Upper lobe of left lung (tissue), 6 donors: ENCODE data around the gene SVIL. TPM values are rescaled to one million over a fixed set of nuclear protein-coding genes. Genes with fewer than 3 reads are reported as not detected.
"Not testable (repeated sequence)": the region's sequence is repeated elsewhere in the genome, so short reads cannot be mapped to it uniquely, and the experiment has no call there.

Experiments used
- ATAC-seq, 2 donors: fragments of 200-7000 bp; cut with Tn5 transposase; one replicate each; pipeline ENCODE4 v1.9.1; 2022; ENCODE audit warnings: mild to moderate bottlenecking in 2 of 2, moderate library complexity in 2 of 2; ENCODE audit not compliant: low FRiP score in 2 of 2
- DNase-seq, 2 donors: peaks; one replicate each; pipeline ENCODE4 v3.0.0-alpha.2; 2019 to 2020
- H3K27ac ChIP-seq, 4 donors: fragments of 200-600 bp; sonication (generic); one replicate each; pipeline ENCODE4 v1.5.1; 2016 to 2019
- H3K27me3 ChIP-seq, 4 donors: fragments of 200-600 bp; sonication (generic); one replicate each; pipeline ENCODE4 v1.5.1; 2017 to 2019
- H3K36me3 ChIP-seq, 4 donors: fragments of 200-600 bp; sonication (generic); one replicate each; pipeline ENCODE4 v1.5.1; 2016 to 2019
- H3K4me1 ChIP-seq, 4 donors: fragments of 200-600 bp; sonication (generic); one replicate each; pipeline ENCODE4 v1.5.1; 2018 to 2019
- H3K4me3 ChIP-seq, 4 donors: fragments of 200-600 bp; sonication (generic); one replicate each; pipeline ENCODE4 v1.5.1; 2017 to 2019; ENCODE audit warnings: mild to moderate bottlenecking in 2 of 4, moderate library complexity in 1 of 4
- H3K9me3 ChIP-seq, 4 donors: fragments of 200-600 bp; sonication (generic); one replicate each; pipeline ENCODE4 v1.5.1; 2018 to 2019
- EP300 ChIP-seq, 4 donors: sonication (generic); formaldehyde crosslinking; IDR thresholded peaks; one replicate each; pipeline ENCODE4 v1.5.1; 2017; ENCODE audit warnings: antibody characterized with exemption in 4 of 4, control low read depth in 2 of 4
- POLR2A ChIP-seq, 4 donors: fragments of 450-650 bp; IDR thresholded peaks; one replicate each; pipeline ENCODE4 v1.5.1; 2016 to 2017; ENCODE audit warnings: antibody characterized with exemption in 4 of 4, mild to moderate bottlenecking in 2 of 4
- POLR2AphosphoS5 ChIP-seq, 2 donors: sonication (generic); formaldehyde crosslinking; IDR thresholded peaks; one replicate each; pipeline ENCODE4 v1.5.1; 2017; ENCODE audit warnings: antibody characterized with exemption in 2 of 2
- WGBS, 2 donors: methylation state at CpG; one replicate each; pipeline ENCODE4 v1.1.5; 2017 to 2018; 5-methylcytosine and 5-hydroxymethylcytosine counted together
- total RNA-seq, 6 donors: library from RNA; depleted of rRNA in 4 of 6; stranded (reverse); fragments of >200 nt in 4 of 6; gene quantifications; one replicate each; pipeline versions ENCODE4 v1.1.0 to v1.2.1, GENCODE V29; 2016 to 2021
- TF ChIP-seq, protein P1 (sequence below), 6 experiments: fragments of 450-650 bp in 4 of 6; fragments of 200-600 bp in 2 of 6; sonication (generic) in 2 of 6; IDR thresholded peaks; one replicate each; pipeline ENCODE4 v1.5.1; 2016 to 2019; ENCODE audit warnings: antibody characterized with exemption in 6 of 6
- donor health status: DM: no; HTN: no; CAD: no; lungs with moderate emphysema.
- donor health status: DM: no; HTN: yes; CAD: no; lungs with severe emphysema.

The SVIL gene
- total RNA-seq, 6 donors from 2014 or later, result 65.5 to 137 (median 105) TPM

DNA sequence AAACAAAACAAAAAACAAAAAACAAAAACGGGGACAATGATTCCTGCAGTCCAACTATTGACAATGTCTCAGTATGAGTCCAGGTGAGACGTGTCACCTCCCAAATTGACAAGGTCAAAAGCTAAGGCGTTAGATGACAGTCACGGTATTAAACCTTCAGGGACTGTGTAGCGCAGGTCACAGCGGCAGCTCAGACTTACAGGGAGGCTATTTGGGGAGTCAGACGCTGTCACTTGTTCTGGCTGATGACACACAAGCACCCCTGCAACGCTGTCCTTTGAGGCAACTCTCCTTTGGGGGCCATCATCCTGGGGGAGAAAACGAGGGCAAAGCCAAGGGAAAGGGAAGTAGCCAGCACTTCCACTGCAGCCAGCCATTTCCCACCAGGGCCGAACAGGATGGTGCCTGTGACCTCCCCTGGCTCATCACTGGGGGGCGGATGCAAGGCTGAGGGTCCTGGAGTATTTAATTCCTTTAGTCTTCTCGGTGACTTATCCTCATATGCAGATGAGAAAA is 55.3 kb downstream of the SVIL start:
- no peak for TF ChIP-seq POLR2AphosphoS5 (IDR thresholded peaks at IDR 0.05)
- TF ChIP-seq EP300 (IDR thresholded peaks at IDR 0.05), result no peak
- no peak for TF ChIP-seq POLR2A (IDR thresholded peaks at IDR 0.05)
- TF ChIP-seq, protein P1, sequence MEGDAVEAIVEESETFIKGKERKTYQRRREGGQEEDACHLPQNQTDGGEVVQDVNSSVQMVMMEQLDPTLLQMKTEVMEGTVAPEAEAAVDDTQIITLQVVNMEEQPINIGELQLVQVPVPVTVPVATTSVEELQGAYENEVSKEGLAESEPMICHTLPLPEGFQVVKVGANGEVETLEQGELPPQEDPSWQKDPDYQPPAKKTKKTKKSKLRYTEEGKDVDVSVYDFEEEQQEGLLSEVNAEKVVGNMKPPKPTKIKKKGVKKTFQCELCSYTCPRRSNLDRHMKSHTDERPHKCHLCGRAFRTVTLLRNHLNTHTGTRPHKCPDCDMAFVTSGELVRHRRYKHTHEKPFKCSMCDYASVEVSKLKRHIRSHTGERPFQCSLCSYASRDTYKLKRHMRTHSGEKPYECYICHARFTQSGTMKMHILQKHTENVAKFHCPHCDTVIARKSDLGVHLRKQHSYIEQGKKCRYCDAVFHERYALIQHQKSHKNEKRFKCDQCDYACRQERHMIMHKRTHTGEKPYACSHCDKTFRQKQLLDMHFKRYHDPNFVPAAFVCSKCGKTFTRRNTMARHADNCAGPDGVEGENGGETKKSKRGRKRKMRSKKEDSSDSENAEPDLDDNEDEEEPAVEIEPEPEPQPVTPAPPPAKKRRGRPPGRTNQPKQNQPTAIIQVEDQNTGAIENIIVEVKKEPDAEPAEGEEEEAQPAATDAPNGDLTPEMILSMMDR (IDR thresholded peaks at IDR 0.05), result no peak
- WGBS, 2 donors, result 90 to 95% methylated on average over 10 to 12 of the region's 12 CpGs
- Histone ChIP-seq H3K4me3 (no peak overlapping the region), H3K27me3 (no peaks in the 10 kb centered on the region), H3K9me3 (no peaks in the 10 kb centered on the region), H3K36me3 (peaks cover 0 to 3% (median 0%) of the 10 kb centered on the region in 4 donors), H3K27ac (no peak overlapping the region), H3K4me1 (no peaks in the 10 kb centered on the region)
- DNase-seq (no peak), ATAC-seq (no peak)

DNA sequence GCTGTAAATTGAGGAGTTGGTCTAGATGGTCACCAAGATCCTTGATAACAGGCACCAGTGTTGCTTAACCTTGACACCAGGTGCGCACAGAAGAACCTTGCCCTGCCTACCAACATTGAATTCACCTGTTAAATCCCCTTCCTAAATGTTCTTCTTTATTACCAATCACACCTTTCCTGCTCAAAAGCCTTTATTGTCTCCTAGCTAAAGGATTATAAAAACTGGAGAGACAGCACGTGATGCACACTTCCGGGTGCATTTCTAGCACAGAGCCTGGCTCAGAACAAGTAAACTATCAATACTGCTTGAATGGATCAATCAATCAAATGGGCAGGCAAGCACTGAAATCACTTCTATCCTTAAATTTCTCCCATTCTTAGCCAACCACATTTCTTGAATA is 56.3 kb downstream of the SVIL start:
- DNase-seq, result no peak
- H3K9me3 ChIP-seq, result no peaks in the 10 kb centered on the region
- TF ChIP-seq POLR2AphosphoS5 (IDR thresholded peaks at IDR 0.05), result no peak
- TF ChIP-seq, protein P1 (IDR thresholded peaks at IDR 0.05), result no peak
- TF ChIP-seq POLR2A (IDR thresholded peaks at IDR 0.05), result no peak
- no peak for TF ChIP-seq EP300 (IDR thresholded peaks at IDR 0.05)
- H3K36me3 ChIP-seq, result peaks cover 0 to 3% (median 0%) of the 10 kb centered on the region in 4 donors
- no peaks in the 10 kb centered on the region for H3K4me1 ChIP-seq
- H3K27me3 ChIP-seq, result no peaks in the 10 kb centered on the region
- H3K27ac ChIP-seq, result no peak overlapping the region
- 87 to 95% methylated on average over 3 of the region's 3 CpGs for WGBS, 2 donors
- no peak for ATAC-seq
- no peak overlapping the region for H3K4me3 ChIP-seq

DNA sequence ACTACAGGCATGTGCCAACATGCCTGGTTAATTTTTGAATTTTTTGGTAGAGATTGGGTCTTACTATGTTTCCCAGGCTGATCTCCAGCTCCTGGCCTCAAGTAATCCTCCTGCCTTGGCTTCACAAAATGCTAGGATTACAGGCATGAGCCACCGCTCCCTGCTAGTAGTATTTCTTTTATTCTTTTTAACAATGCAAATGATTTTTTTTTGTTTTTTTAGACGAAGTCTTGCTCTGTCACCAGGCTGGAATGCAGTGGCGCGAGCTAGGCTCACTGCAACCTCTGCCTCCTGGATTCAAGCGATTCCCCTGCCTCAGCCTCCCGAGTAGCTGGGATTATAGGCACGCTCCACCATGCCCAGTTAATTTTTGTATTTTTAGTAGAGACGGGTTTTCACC is 58.1 kb downstream of the SVIL start:
- Histone ChIP-seq H3K4me3 (no peak overlapping the region), H3K9me3 (no peaks in the 10 kb centered on the region), H3K36me3 (peaks cover 0 to 3% (median 0%) of the 10 kb centered on the region in 4 donors), H3K27me3 (no peaks in the 10 kb centered on the region), H3K4me1 (no peaks in the 10 kb centered on the region), H3K27ac (no peak overlapping the region)
- no peak for ATAC-seq
- 92 to 93% methylated on average over 8 of the region's 8 CpGs for WGBS, 2 donors
- no peak for DNase-seq
- no peak for TF ChIP-seq EP300 (IDR thresholded peaks at IDR 0.05)
- TF ChIP-seq, protein P1 (IDR thresholded peaks at IDR 0.05), result no peak

DNA sequence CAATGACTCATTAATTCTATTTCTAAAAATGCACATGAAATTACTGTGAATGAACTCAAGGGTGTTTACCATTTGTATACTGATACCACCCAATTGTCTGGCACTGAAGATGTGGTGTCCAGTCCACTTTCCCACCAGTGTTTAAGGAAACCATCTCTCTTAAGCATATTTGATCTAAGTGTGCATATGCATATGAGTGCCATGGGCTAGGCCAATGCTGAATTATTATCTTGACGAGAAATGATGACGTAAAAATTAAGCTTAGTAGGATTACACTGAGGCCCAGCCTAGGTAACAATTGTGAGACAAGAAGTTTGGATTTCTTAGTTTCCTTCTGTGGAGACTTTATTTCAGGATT is 59.7 kb downstream of the SVIL start:
- 96 to 97% methylated on average over 2 of the region's 2 CpGs for WGBS, 2 donors
- H3K27me3 ChIP-seq, result no peaks in the 10 kb centered on the region
- no peak overlapping the region for H3K27ac ChIP-seq
- DNase-seq (no peak), ATAC-seq (no peak)
- H3K36me3 ChIP-seq, result peaks cover 0 to 3% (median 0%) of the 10 kb centered on the region in 4 donors
- no peaks in the 10 kb centered on the region for H3K4me1 ChIP-seq
- H3K4me3 ChIP-seq, result no peak overlapping the region
- no peaks in the 10 kb centered on the region for H3K9me3 ChIP-seq
- TF ChIP-seq EP300 (IDR thresholded peaks at IDR 0.05) (no peak), POLR2AphosphoS5 (IDR thresholded peaks at IDR 0.05) (no peak), POLR2A (IDR thresholded peaks at IDR 0.05) (no peak)
- TF ChIP-seq, protein P1 (IDR thresholded peaks at IDR 0.05), result no peak

DNA sequence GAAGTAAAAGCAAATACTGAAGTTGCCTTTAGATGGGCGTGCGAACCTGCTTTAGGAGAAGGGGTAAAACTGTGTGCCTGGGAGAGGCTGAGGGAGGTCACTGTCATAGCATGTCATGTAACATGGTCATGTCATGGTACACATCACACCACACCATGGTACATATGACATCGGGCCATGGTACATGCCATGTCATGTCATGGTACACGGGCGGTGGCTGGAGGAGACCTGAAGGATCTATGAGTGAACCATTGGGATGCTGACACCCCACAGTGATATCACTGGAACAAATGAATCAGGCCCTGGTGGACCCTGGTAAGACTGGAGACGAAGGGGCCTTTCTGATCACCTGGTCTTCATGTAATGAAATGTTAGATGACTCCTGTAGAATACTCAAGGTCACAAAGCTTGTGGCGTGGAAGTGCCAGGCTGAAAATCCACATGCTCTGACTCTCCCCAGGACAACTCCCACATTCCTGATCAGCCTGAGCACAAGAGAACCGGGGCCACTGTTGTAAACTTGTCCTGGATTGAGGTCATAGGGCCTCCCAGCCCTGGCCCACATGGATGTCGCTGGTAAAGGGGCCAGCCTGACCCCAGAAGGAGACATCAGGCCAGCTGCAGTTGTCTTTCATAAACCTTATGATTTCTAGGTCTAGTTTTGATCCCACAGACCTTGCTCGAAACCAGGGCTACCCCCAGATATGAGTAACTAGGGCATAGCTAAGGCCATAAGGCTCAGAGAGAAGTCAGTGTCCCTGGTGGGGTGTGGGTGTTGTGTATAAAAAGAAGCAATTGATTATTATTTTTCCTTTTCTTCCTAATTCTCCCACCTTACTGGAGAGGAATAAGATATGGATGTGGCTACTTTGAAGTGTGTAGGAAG is 60.3 kb downstream of the SVIL start:
- 87 to 93% methylated on average over 10 of the region's 10 CpGs for WGBS, 2 donors
- peak in 1 of 2 donors; percentile 8 for ATAC-seq

DNA sequence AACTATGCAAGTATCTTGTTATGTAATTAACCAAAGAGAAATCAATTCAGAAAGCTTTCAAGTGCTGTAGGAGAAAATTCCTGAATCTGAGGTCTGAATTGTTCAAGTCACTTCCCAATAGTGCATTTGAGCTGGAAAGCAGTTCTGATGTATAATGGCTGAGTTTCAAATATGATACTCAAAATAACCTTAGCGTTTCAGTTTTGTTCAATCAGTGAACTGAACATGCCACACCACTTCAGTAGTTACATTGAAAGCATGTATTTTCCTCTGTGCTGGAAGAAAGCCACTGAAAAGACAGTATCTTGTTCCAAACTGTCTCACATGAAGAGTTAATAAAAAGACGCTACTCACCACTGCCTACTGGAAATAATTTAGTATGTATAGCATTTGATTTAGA is 64.5 kb downstream of the SVIL start:
- H3K36me3 ChIP-seq, H3K4me3 ChIP-seq, ATAC-seq, H3K9me3 ChIP-seq, H3K27me3 ChIP-seq, H3K27ac ChIP-seq, H3K4me1 ChIP-seq, DNase-seq: not testable (repeated sequence)
- 51 to 56% methylated on average over 2 of the region's 2 CpGs for WGBS, 2 donors

More for the DNA sequence above, 60.3 kb downstream of the SVIL start:
- not testable (repeated sequence) for H3K9me3 ChIP-seq, H3K36me3 ChIP-seq, H3K27me3 ChIP-seq, H3K4me3 ChIP-seq, H3K4me1 ChIP-seq, DNase-seq, H3K27ac ChIP-seq
